HG02981 (cell line): Measurements from ENCODE around the gene LRIF1.
"Not testable (repeated sequence)": the region's sequence is repeated elsewhere in the genome, so short reads cannot be mapped to it uniquely, and the experiment has no call there.

Experiments
- ATAC-seq: cut with Tn5 transposase; IDR thresholded peaks from one replicate; pipeline ENCODE4 v1.9.1; 2021; ENCODE audit warnings: mild to moderate bottlenecking, moderate library complexity; ENCODE audit not compliant: unreplicated experiment

Gene LRIF1

GRCh38 chr1:110952031-110952430, 11.7 kb downstream of the LRIF1 start:
- no peak for ATAC-seq

- ATAC-seq: no peak
Observed at GRCh38 chr1:110951161-110951560, 12.6 kb downstream of the LRIF1 start.

- ATAC-seq: no peak
Observed at GRCh38 chr1:110948038-110948810, 15.5 kb downstream of the LRIF1 start.

- ATAC-seq: no peak
Observed at GRCh38 chr1:110945626-110946025, 18.1 kb downstream of the LRIF1 start.

GRCh38 chr1:110944806-110945205, 18.9 kb downstream of the LRIF1 start:
- no peak for ATAC-seq

- ATAC-seq: no peak
Observed at GRCh38 chr1:110936567-110936966, 27.2 kb downstream of the LRIF1 start.

GRCh38 chr1:110931097-110931496, 32.6 kb downstream of the LRIF1 start:
- ATAC-seq: not testable (repeated sequence)

GRCh38 chr1:110928904-110929303, 34.8 kb downstream of the LRIF1 start:
- ATAC-seq: no peak

GRCh38 chr1:110928191-110928590, 35.5 kb downstream of the LRIF1 start:
- ATAC-seq: no peak

GRCh38 chr1:110927484-110928075, 36.1 kb downstream of the LRIF1 start:
- no peak for ATAC-seq

GRCh38 chr1:110921953-110922352, 41.8 kb downstream of the LRIF1 start:
- no peak for ATAC-seq

- ATAC-seq: no peak
Observed at GRCh38 chr1:110918016-110918415, 45.7 kb downstream of the LRIF1 start.

- ATAC-seq: no peak
Observed at GRCh38 chr1:110916669-110917306, 46.9 kb downstream of the LRIF1 start.

GRCh38 chr1:110916274-110916668, 47.5 kb downstream of the LRIF1 start:
- no peak for ATAC-seq

- ATAC-seq: no peak
Observed at GRCh38 chr1:110915804-110916203, 47.9 kb downstream of the LRIF1 start.

- no peak for ATAC-seq
Observed at GRCh38 chr1:110914676-110915075, 49.0 kb downstream of the LRIF1 start.

GRCh38 chr1:110912784-110913183, 50.9 kb downstream of the LRIF1 start:
- no peak for ATAC-seq

GRCh38 chr1:110903853-110904500, 59.7 kb downstream of the LRIF1 start:
- ATAC-seq: no peak

GRCh38 chr1:110902820-110903463, 60.8 kb downstream of the LRIF1 start:
- no peak for ATAC-seq

- ATAC-seq: no peak
Observed at GRCh38 chr1:110899458-110899843, 64.3 kb downstream of the LRIF1 start.
